ENCODE results near the gene MESP1.
A peak's percentile ranks its signal among the peaks of the same experiment; 100 is the strongest.

Gene MESP1

GRCh38 chr15:89723031-89723430 lies 28.0 kb downstream of the MESP1 start (continued):
- TF ChIP-seq AEBP2 (tag by site-specific recombination; IDR thresholded peaks at IDR 0.05; ENCODE audit: borderline replicate concordance) (0 out of 2 replicates have a peak, but pooled peaks have one; percentile 11), ZNF140 (tag by site-specific recombination; IDR thresholded peaks at IDR 0.05) (peak; percentile 64), TSHZ1 (tag by site-specific recombination; IDR thresholded peaks at IDR 0.05; ENCODE audit: borderline replicate concordance) (no peak; the same call in 1 of the 2 replicates), ZNF202 (tag by site-specific recombination; IDR thresholded peaks at IDR 0.05; ENCODE audit: borderline replicate concordance) (peak; percentile 79; the same call in 1 of the 2 replicates), KLF7 (tag by site-specific recombination; IDR thresholded peaks at IDR 0.05; ENCODE audit: borderline replicate concordance) (no peak), PBX3 (CRISPR knock-in tag; IDR thresholded peaks at IDR 0.05) (no peak), ZNF404 (tag by site-specific recombination; IDR thresholded peaks at IDR 0.05) (0 out of 2 replicates have a peak, but pooled peaks have one; percentile 43), HOXA7 (CRISPR knock-in tag; IDR thresholded peaks at IDR 0.05; ENCODE audit: borderline replicate concordance) (no peak), ZNF654 (tag by site-specific recombination; IDR thresholded peaks at IDR 0.05; ENCODE audit: low read depth) (no peak), ZNF132 (tag by site-specific recombination; IDR thresholded peaks at IDR 0.05; ENCODE audit: borderline replicate concordance) (no peak), ZNF266 (tag by site-specific recombination; IDR thresholded peaks at IDR 0.05; ENCODE audit: low read depth) (peak; percentile 61; the same call in 1 of the 2 replicates), ZNF510 (tag by site-specific recombination; IDR thresholded peaks at IDR 0.05; ENCODE audit: insufficient replicate concordance) (peak; percentile 56), ZNF514 (tag by site-specific recombination; IDR thresholded peaks at IDR 0.05) (0 out of 2 replicates have a peak, but pooled peaks have one; percentile 22), ZSCAN16 (tag by site-specific recombination; IDR thresholded peaks at IDR 0.05) (no peak), ZBTB21 (tag by site-specific recombination; IDR thresholded peaks at IDR 0.05) (0 out of 2 replicates have a peak, but pooled peaks have one; percentile 19), ZNF560 (tag by site-specific recombination; IDR thresholded peaks at IDR 0.05; ENCODE audit: borderline replicate concordance) (peak; percentile 80), ZNF292 (tag by site-specific recombination; IDR thresholded peaks at IDR 0.05; ENCODE audit: borderline replicate concordance, low read depth) (0 out of 2 replicates have a peak, but pooled peaks have one; percentile 51)

- CTCF ChIA-PET = interaction anchor here (0.6 to 0.7 kb wide), 2 partner anchors 15 to 17 kb away, joined by 3 read pairs; no protein-coding TSS in a partner anchor
- TF ChIP-seq SALL2 (tag by site-specific recombination; IDR thresholded peaks at IDR 0.05; ENCODE audit: borderline replicate concordance) (no peak), ZNF513 (tag by site-specific recombination; IDR thresholded peaks at IDR 0.05) (no peak), HOXC10 (CRISPR knock-in tag; IDR thresholded peaks at IDR 0.05) (no peak), ZNF394 (tag by site-specific recombination; IDR thresholded peaks at IDR 0.05; ENCODE audit: borderline replicate concordance) (no peak), IKZF3 (tag by site-specific recombination; IDR thresholded peaks at IDR 0.05) (no peak)
- H3K4me1 ChIP-seq (ENCODE audit: control insufficient read depth, insufficient read depth, low read length) = no peaks in the 10 kb centered on the region
- H3K36me3 ChIP-seq (ENCODE audit: control insufficient read depth in 2 of 2, insufficient read depth in 1 of 2, low read length in 2 of 2) = no peaks in the 10 kb centered on the region
- no peak overlapping the region for H3K27ac ChIP-seq (ENCODE audit: extremely low read depth, low read depth, low read length)
- POLR2A ChIA-PET = no interaction called here
- H3K9me3 ChIP-seq (ENCODE audit: control insufficient read depth, insufficient read depth, low read depth, low read length) = no peaks in the 10 kb centered on the region
- no peak overlapping the region for H3K4me3 ChIP-seq (ENCODE audit: low read depth, low read length)
These were observed 36.3 kb downstream of the MESP1 start for GRCh38 chr15:89714775-89715174.
